HL-60 (cell line): ENCODE measurements around the gene DCAKD.

Source experiments
- DNase-seq, 2 experiments: peaks; one replicate each; pipeline ENCODE4 v3.0.0-alpha.2; 2010 to 2020; ENCODE audit warnings: low read depth in 1 of 2, low spot score in 1 of 2
- H3K27ac ChIP-seq: fragments of 250-450 bp; sonication (Bioruptor Pico); replicated peaks from 2 replicates; pipeline ENCODE4 v1.5.1; 2020; ENCODE audit warnings: mild to moderate bottlenecking, moderate library complexity
- H3K27me3 ChIP-seq: fragments of 250-450 bp; sonication (Bioruptor Pico); 2 replicates; pipeline ENCODE4 v1.5.1; 2021; ENCODE audit warnings: mild to moderate bottlenecking, moderate library complexity; ENCODE audit not compliant: insufficient read depth, poor library complexity, severe bottlenecking
- H3K4me3 ChIP-seq: replicated peaks from 2 replicates; pipeline ENCODE4 v1.5.1; 2011; ENCODE audit warnings: mild to moderate bottlenecking, control low read depth, low read length; ENCODE audit not compliant: insufficient read depth
- CTCF ChIP-seq: IDR thresholded peaks from one replicate; pipeline ENCODE4 v1.5.1; 2011; ENCODE audit warnings: low read length, control low read depth, inconsistent platforms; ENCODE audit not compliant: insufficient read depth
- GABPA ChIP-seq: IDR thresholded peaks from 2 replicates; pipeline ENCODE4 v1.6.1; 2012; ENCODE audit warnings: low read depth
- POLR2AphosphoS5 ChIP-seq: IDR thresholded peaks from 2 replicates; pipeline ENCODE4 v1.6.1; 2012; ENCODE audit warnings: low read depth
- REST ChIP-seq: IDR thresholded peaks from 2 replicates; pipeline ENCODE4 v1.6.1; 2012; ENCODE audit warnings: low read depth; ENCODE audit not compliant: insufficient replicate concordance
- SPI1 ChIP-seq: IDR thresholded peaks from 2 replicates; pipeline ENCODE4 v1.6.1; 2012; ENCODE audit warnings: low read depth, mild to moderate bottlenecking, borderline replicate concordance

Gene DCAKD

GRCh38 chr17:45011767-45012166 is 39.7 kb downstream of the DCAKD start:
- no peak overlapping the region for H3K4me3 ChIP-seq
- H3K27ac ChIP-seq, result no peak overlapping the region
- no peak for DNase-seq
- H3K27me3 ChIP-seq, result no peaks in the 10 kb centered on the region
- TF ChIP-seq POLR2AphosphoS5, result no peak
- TF ChIP-seq CTCF, result no peak
- TF ChIP-seq SPI1, result no peak
- no peak for TF ChIP-seq REST
- no peak for TF ChIP-seq GABPA

- Histone ChIP-seq H3K27ac (no peak overlapping the region), H3K27me3 (no peaks in the 10 kb centered on the region), H3K4me3 (no peak overlapping the region)
- peak in 1 of 2 experiments; percentile 54 for DNase-seq
- no peak for TF ChIP-seq POLR2AphosphoS5
Observed at GRCh38 chr17:45009676-45010467, 41.6 kb downstream of the DCAKD start.

- peak overlapping the region; percentile 1; the same call in 1 of the 2 replicates for H3K27ac ChIP-seq
- peaks cover 2% of the 10 kb centered on the region for H3K27me3 ChIP-seq
- no peak for TF ChIP-seq POLR2AphosphoS5
- no peak for TF ChIP-seq REST
- TF ChIP-seq CTCF, result no peak
- no peak for TF ChIP-seq GABPA
- no peak for TF ChIP-seq SPI1
- peak in 1 of 2 experiments; percentile 77 for DNase-seq
- H3K4me3 ChIP-seq, result no peak overlapping the region
Observed at GRCh38 chr17:45008216-45008615, 43.2 kb downstream of the DCAKD start.

GRCh38 chr17:45006927-45007461 is 44.4 kb downstream of the DCAKD start:
- TF ChIP-seq REST (no peak), POLR2AphosphoS5 (no peak)
- H3K4me3 ChIP-seq, result no peak overlapping the region
- peaks cover 2% of the 10 kb centered on the region for H3K27me3 ChIP-seq
- no peak for DNase-seq
- H3K27ac ChIP-seq, result no peak overlapping the region
